AG04450 (cell line): ENCODE results near the gene PLK5. TPM values are rescaled to one million over a fixed set of nuclear protein-coding genes. Genes with fewer than 3 reads are reported as not detected.

Experiments used
- CTCF ChIA-PET: fragments of 300-600, 350-600 bp; formaldehyde crosslinking; extraction: SDS; loops from one replicate; lab custom pipeline; 2022; ENCODE audit warnings: antibody characterized with exemption, inconsistent platforms; lab: Charles Lee
- POLR2A ChIA-PET: fragments of 350-600 bp; formaldehyde crosslinking; extraction: SDS; loops from one replicate; lab custom pipeline; 2021; ENCODE audit warnings: antibody characterized with exemption, inconsistent platforms; lab: Yijun Ruan, JAX
- DNase-seq: peaks from one replicate; pipeline ENCODE4 v3.0.0-alpha.2; 2011; ENCODE audit warnings: low read depth, low spot score
- H3K27ac ChIP-seq: one replicate; pipeline ENCODE4 v1.5.1; 2012; ENCODE audit warnings: low read depth, low read length, control low read depth
- H3K27me3 ChIP-seq: one replicate; pipeline ENCODE4 v1.6.0; 2012; ENCODE audit warnings: low read length; ENCODE audit not compliant: control insufficient read depth, insufficient read depth
- H3K4me3 ChIP-seq: 2 replicates; pipeline ENCODE4 v1.5.1; 2011; ENCODE audit warnings: mild to moderate bottlenecking, low read depth, low read length, control low read depth
- H3K9me3 ChIP-seq: 2 replicates; pipeline ENCODE4 v1.5.1; 2012; ENCODE audit warnings: low read length; ENCODE audit not compliant: control insufficient read depth, insufficient read depth
- CTCF ChIP-seq: IDR thresholded peaks from 2 replicates; pipeline ENCODE4 v1.5.1; 2011; ENCODE audit warnings: low read depth, low read length, control low read depth, inconsistent platforms
- polyA plus RNA-seq: library from polyadenylated mRNA; depleted of rRNA; stranded (reverse); fragments of >200 nt; gene quantifications from 2 replicates; pipeline ENCODE4 v1.2.3, GENCODE V29; 2011

The PLK5 gene
- polyA plus RNA-seq, 1 experiment: not detected

GRCh38 chr19:1489463-1490310, 34.2 kb upstream of the PLK5 start:
- Histone ChIP-seq H3K27ac (peak overlapping the region; percentile 11), H3K4me3 (peak overlapping the region; percentile 69), H3K27me3 (peaks cover 9% of the 10 kb centered on the region), H3K9me3 (no peaks in the 10 kb centered on the region; the same call in 1 of the 2 replicates)
- DNase-seq: no peak
- ChIA-PET CTCF (no interaction called here), POLR2A (no interaction called here)
- no peak for TF ChIP-seq CTCF

- DNase-seq: peak; percentile 98
- Histone ChIP-seq H3K9me3 (no peaks in the 10 kb centered on the region; the same call in 1 of the 2 replicates), H3K27ac (peak within 1 kb of the TSS; percentile 39), H3K4me3 (peak within 1 kb of the TSS; percentile 69), H3K27me3 (peaks cover 9% of the 10 kb centered on the region)
- TF ChIP-seq CTCF: no peak
- ChIA-PET CTCF (interaction anchor here (0.6 kb wide), 1 partner anchor 336 kb away, joined by 6 read pairs; no protein-coding TSS in a partner anchor), POLR2A (interaction anchor here (0.6 to 1.4 kb wide), 7 partner anchors 10 to 406 kb away, joined by 3 to 8 read pairs (median 5); no protein-coding TSS in a partner anchor)
Observed at GRCh38 chr19:1490311-1491113, 33.4 kb upstream of the PLK5 start, which contains the start of gene PCSK4. PCSK4 (minus strand) TSS chr19:1490350; CDS start chr19:1490346, 4 bp downstream.

GRCh38 chr19:1491114-1491848, 32.6 kb upstream of the PLK5 start, which contains the start of gene REEP6:
REEP6 (plus strand) TSS chr19:1491181; CDS start chr19:1491270, 89 bp downstream.
- Histone ChIP-seq H3K4me3 (peak within 1 kb of the TSS; percentile 69), H3K27ac (peak within 1 kb of the TSS; percentile 39), H3K9me3 (no peaks in the 10 kb centered on the region; the same call in 1 of the 2 replicates), H3K27me3 (peaks cover 9% of the 10 kb centered on the region)
- no peak for DNase-seq
- TF ChIP-seq CTCF: no peak
- ChIA-PET CTCF (no interaction called here), POLR2A (interaction anchor here (0.6 to 1.4 kb wide), 8 partner anchors 9 to 405 kb away, joined by 3 to 8 read pairs (median 6); no protein-coding TSS in a partner anchor)

GRCh38 chr19:1491849-1492170, 32.1 kb upstream of the PLK5 start:
- no peak for DNase-seq
- CTCF ChIA-PET: no interaction called here
- Histone ChIP-seq H3K27ac (no peak overlapping the region), H3K9me3 (no peaks in the 10 kb centered on the region; the same call in 1 of the 2 replicates), H3K4me3 (peak overlapping the region; percentile 62; the same call in 1 of the 2 replicates), H3K27me3 (peaks cover 11% of the 10 kb centered on the region)
- no peak for TF ChIP-seq CTCF
- POLR2A ChIA-PET: interaction anchor here (0.6 to 1.4 kb wide), 2 partner anchors 10 to 47 kb away, joined by 3 to 6 read pairs; no protein-coding TSS in a partner anchor
